ENCODE results near the gene TRIM34. TPM values are rescaled to one million over a fixed set of nuclear protein-coding genes. Genes with fewer than 3 reads are reported as not detected.
"Not testable (repeated sequence)": the region's sequence is repeated elsewhere in the genome, so short reads cannot be mapped to it uniquely, and the experiment has no call there.

The TRIM34 gene
- total RNA-seq, 1 experiment from 2014 or later = 9.9 TPM

GRCh38 chr11:5581014-5581413, 43.8 kb upstream of the TRIM34 start:
- H3K9me3 Mint-ChIP-seq (ENCODE audit: low read depth, unreplicated experiment) = no peaks in the 10 kb centered on the region
- intact Hi-C loops (cut with micrococcal nuclease; ENCODE audit: unreplicated experiment) = no loop called here
- no peaks in the 10 kb centered on the region for H3K36me3 Mint-ChIP-seq (ENCODE audit: insufficient read depth, unreplicated experiment)
- no peak overlapping the region for H3K4me3 Mint-ChIP-seq (ENCODE audit: low read depth, unreplicated experiment)
- CTCF ChIA-PET = no interaction called here
- TF ChIP-seq CTCF (IDR thresholded peaks at IDR 0.05; ENCODE audit: unreplicated experiment) = no peak
- BruUV-seq (replicated peaks) = no TSS peak
- DNase-seq = no peak
- no peaks in the 10 kb centered on the region for H3K4me1 Mint-ChIP-seq (ENCODE audit: low read depth, unreplicated experiment)
- H3K27ac Mint-ChIP-seq (ENCODE audit: unreplicated experiment) = no peak overlapping the region
- no peaks in the 10 kb centered on the region for H3K27me3 Mint-ChIP-seq (ENCODE audit: unreplicated experiment)

GRCh38 chr11:5584458-5584857, 40.3 kb upstream of the TRIM34 start:
- BruUV-seq (replicated peaks); H3K4me3 Mint-ChIP-seq (ENCODE audit: low read depth, unreplicated experiment); H3K27ac Mint-ChIP-seq (ENCODE audit: unreplicated experiment); H3K9me3 Mint-ChIP-seq (ENCODE audit: low read depth, unreplicated experiment); DNase-seq; H3K36me3 Mint-ChIP-seq (ENCODE audit: insufficient read depth, unreplicated experiment); H3K27me3 Mint-ChIP-seq (ENCODE audit: unreplicated experiment); intact Hi-C loops (cut with micrococcal nuclease; ENCODE audit: unreplicated experiment); CTCF ChIA-PET; H3K4me1 Mint-ChIP-seq (ENCODE audit: low read depth, unreplicated experiment): not testable (repeated sequence)

- CTCF ChIA-PET; H3K27ac Mint-ChIP-seq (ENCODE audit: unreplicated experiment); H3K9me3 Mint-ChIP-seq (ENCODE audit: low read depth, unreplicated experiment); BruUV-seq (replicated peaks); H3K27me3 Mint-ChIP-seq (ENCODE audit: unreplicated experiment); DNase-seq; H3K4me3 Mint-ChIP-seq (ENCODE audit: low read depth, unreplicated experiment); H3K4me1 Mint-ChIP-seq (ENCODE audit: low read depth, unreplicated experiment); intact Hi-C loops (cut with micrococcal nuclease; ENCODE audit: unreplicated experiment); H3K36me3 Mint-ChIP-seq (ENCODE audit: insufficient read depth, unreplicated experiment): not testable (repeated sequence)
Observed at GRCh38 chr11:5589906-5590305, 34.9 kb upstream of the TRIM34 start.

- intact Hi-C loops (cut with micrococcal nuclease; ENCODE audit: unreplicated experiment) = no loop called here
- TF ChIP-seq CTCF (IDR thresholded peaks at IDR 0.05; ENCODE audit: unreplicated experiment) = no peak
- H3K36me3 Mint-ChIP-seq (ENCODE audit: insufficient read depth, unreplicated experiment) = peaks cover 10% of the 10 kb centered on the region
- H3K27me3 Mint-ChIP-seq (ENCODE audit: unreplicated experiment) = no peaks in the 10 kb centered on the region
- no TSS peak for BruUV-seq (replicated peaks)
- H3K9me3 Mint-ChIP-seq (ENCODE audit: low read depth, unreplicated experiment) = peaks cover 3% of the 10 kb centered on the region
- no peak overlapping the region for H3K4me3 Mint-ChIP-seq (ENCODE audit: low read depth, unreplicated experiment)
- no peak overlapping the region for H3K27ac Mint-ChIP-seq (ENCODE audit: unreplicated experiment)
- DNase-seq = no peak
- peaks cover 9% of the 10 kb centered on the region for H3K4me1 Mint-ChIP-seq (ENCODE audit: low read depth, unreplicated experiment)
- CTCF ChIA-PET = interaction anchor here (0.7 kb wide), 1 partner anchor 284 kb away, joined by 5 read pairs; no protein-coding TSS in a partner anchor
Observed at GRCh38 chr11:5591613-5592012, 33.2 kb upstream of the TRIM34 start.

- Mint-ChIP-seq H3K9me3 (ENCODE audit: low read depth, unreplicated experiment) (peaks cover 3% of the 10 kb centered on the region), H3K4me1 (ENCODE audit: low read depth, unreplicated experiment) (peaks cover 18% of the 10 kb centered on the region), H3K27ac (ENCODE audit: unreplicated experiment) (no peak overlapping the region), H3K4me3 (ENCODE audit: low read depth, unreplicated experiment) (no peak overlapping the region), H3K36me3 (ENCODE audit: insufficient read depth, unreplicated experiment) (peaks cover 13% of the 10 kb centered on the region), H3K27me3 (ENCODE audit: unreplicated experiment) (no peaks in the 10 kb centered on the region)
- CTCF ChIA-PET = no interaction called here
- no peak for TF ChIP-seq CTCF (IDR thresholded peaks at IDR 0.05; ENCODE audit: unreplicated experiment)
- intact Hi-C loops (cut with micrococcal nuclease; ENCODE audit: unreplicated experiment) = no loop called here
- no TSS peak for BruUV-seq (replicated peaks)
- no peak for DNase-seq
Observed at GRCh38 chr11:5592615-5593014, 32.2 kb upstream of the TRIM34 start.
